Keratinocyte (primary cell): ENCODE measurements around the gene SELENOV. TPM values are rescaled to one million over a fixed set of nuclear protein-coding genes. Genes with fewer than 3 reads are reported as not detected.

ENCODE experiments used
- DNase-seq: peaks from one replicate; pipeline ENCODE4 v3.0.0-alpha.2; 2011; ENCODE audit warnings: low read depth, missing footprints, low spot score
- FAIRE-seq: peaks from 2 replicates; lab custom pipeline; 2011; peaks lifted over from hg19 to GRCh38; lab: Jason Lieb, UNC
- H2AFZ ChIP-seq: 2 replicates; pipeline ENCODE4 v1.6.0; 2012; ENCODE audit warnings: low read length, control low read depth, inconsistent platforms; ENCODE audit not compliant: control insufficient read depth
- H3K27ac ChIP-seq: 2 replicates; pipeline ENCODE4 v1.5.1; 2011; ENCODE audit warnings: low read length; ENCODE audit not compliant: control insufficient read depth, insufficient read depth
- H3K27me3 ChIP-seq: 3 replicates; pipeline ENCODE4 v1.6.0; 2011; ENCODE audit warnings: low read length; ENCODE audit not compliant: control insufficient read depth, insufficient read depth; ENCODE audit errors: extremely low read depth
- H3K36me3 ChIP-seq, 2 experiments: 2 replicates in 1 of 2; 3 replicates in 1 of 2; pipeline ENCODE4 v1.5.1; 2011; ENCODE audit warnings: low read length in 2 of 2, mild to moderate bottlenecking in 1 of 2; ENCODE audit not compliant: control insufficient read depth in 2 of 2, insufficient read depth in 2 of 2; ENCODE audit errors: extremely low read depth in 1 of 2
- H3K4me1 ChIP-seq: 3 replicates; pipeline ENCODE4 v1.5.1; 2011; ENCODE audit warnings: low read length; ENCODE audit not compliant: control insufficient read depth, insufficient read depth; ENCODE audit errors: extremely low read depth
- H3K4me2 ChIP-seq: 3 replicates; pipeline ENCODE4 v1.6.0; 2011; ENCODE audit warnings: low read depth, low read length; ENCODE audit not compliant: control insufficient read depth, insufficient read depth; ENCODE audit errors: extremely low read depth
- H3K4me3 ChIP-seq, 3 experiments: fragments of 200-600 bp in 1 of 3; sonication (generic) in 1 of 3; 2 replicates in 2 of 3; 3 replicates in 1 of 3; pipeline ENCODE4 v1.5.1; 2011 to 2016; ENCODE audit warnings: low read length in 3 of 3, mild to moderate bottlenecking in 3 of 3, control low read depth in 2 of 3, inconsistent platforms in 1 of 3, low read depth in 1 of 3, mixed read lengths in 1 of 3, mixed run types in 1 of 3, moderate library complexity in 1 of 3; ENCODE audit not compliant: control insufficient read depth in 2 of 3, insufficient read depth in 2 of 3; ENCODE audit errors: extremely low read depth in 1 of 3
- H3K79me2 ChIP-seq: 2 replicates; pipeline ENCODE4 v1.6.0; 2012; ENCODE audit warnings: low read length; ENCODE audit not compliant: control insufficient read depth, insufficient read depth
- H3K9ac ChIP-seq: 3 replicates; pipeline ENCODE4 v1.6.0; 2011; ENCODE audit warnings: low read length; ENCODE audit not compliant: control insufficient read depth, insufficient read depth; ENCODE audit errors: extremely low read depth
- H3K9me1 ChIP-seq: 3 replicates; pipeline ENCODE4 v1.6.0; 2011; ENCODE audit warnings: low read length; ENCODE audit not compliant: control insufficient read depth, insufficient read depth; ENCODE audit errors: extremely low read depth
- H3K9me3 ChIP-seq: 2 replicates; pipeline ENCODE4 v1.5.1; 2012; ENCODE audit warnings: low read depth, low read length; ENCODE audit not compliant: control insufficient read depth
- H4K20me1 ChIP-seq: 3 replicates; pipeline ENCODE4 v1.6.0; 2011; ENCODE audit warnings: low read length; ENCODE audit not compliant: control insufficient read depth, insufficient read depth; ENCODE audit errors: extremely low read depth
- CTCF ChIP-seq, 3 experiments: IDR thresholded peaks in 1 of 3; conservative IDR thresholded peaks in 1 of 3; optimal IDR thresholded peaks in 1 of 3; 2 replicates in 2 of 3; 3 replicates in 1 of 3; pipeline versions ENCODE3 to v1.5.1; 2011; ENCODE audit warnings: low read length in 3 of 3, mild to moderate bottlenecking in 3 of 3, moderate library complexity in 2 of 3, control low read depth in 1 of 3, inconsistent platforms in 1 of 3; ENCODE audit not compliant: insufficient read depth in 2 of 3; ENCODE audit errors: extremely low read depth in 1 of 3
- EZH2 ChIP-seq: IDR thresholded peaks from one replicate; pipeline ENCODE4 v1.6.1; 2012; ENCODE audit warnings: inconsistent platforms, mild to moderate bottlenecking, low read length, moderate library complexity
- dilution Hi-C: fragments of 300-500 bp; cut with MboI; formaldehyde crosslinking; loops from one replicate; pipeline ENCODE4 v1.7.0; 2020; ENCODE audit warnings: low sequenced_read_pairs; ENCODE audit not compliant: extremely low pct_ligation_motif_present
- polyA plus RNA-seq, 5 experiments: library from polyadenylated mRNA; depleted of rRNA in 3 of 5; stranded (reverse) in 3 of 5; stranded (forward) in 1 of 5; unstranded in 1 of 5; fragments of >200 nt; gene quantifications; 1 replicate in 1 of 5; 2 replicates in 3 of 5; 3 replicates in 1 of 5; pipeline versions ENCODE4 v1.2.1 to v1.2.3, GENCODE V29; 2011 to 2012; ENCODE audit warnings: missing spikeins in 2 of 5, low read depth in 1 of 5, low replicate concordance in 1 of 5

SELENOV gene
- polyA plus RNA-seq, 1 donor (not counting 4 experiments of a cell fraction or from before 2014, with no cell fraction given): not detected

GRCh38 chr19:39467941-39468340 is 47.0 kb upstream of the SELENOV start:
- no peaks in the 10 kb centered on the region for H3K27me3 ChIP-seq
- H3K36me3 ChIP-seq: peaks cover 60 to 65% of the 10 kb centered on the region in 2 experiments
- FAIRE-seq (no peak), DNase-seq (no peak)
- H3K9ac ChIP-seq: no peak overlapping the region
- no peak overlapping the region for H3K4me2 ChIP-seq
- dilution Hi-C loops: no loop called here
- no peak overlapping the region for H3K4me3 ChIP-seq
- H3K4me1 ChIP-seq: no peaks in the 10 kb centered on the region
- H4K20me1 ChIP-seq: no peaks in the 10 kb centered on the region
- H3K9me3 ChIP-seq: no peaks in the 10 kb centered on the region
- no peak overlapping the region for H3K27ac ChIP-seq
- no peak overlapping the region for H2AFZ ChIP-seq
- no peaks in the 10 kb centered on the region for H3K9me1 ChIP-seq
- peaks cover 2% of the 10 kb centered on the region for H3K79me2 ChIP-seq
- no peak for TF ChIP-seq EZH2
- TF ChIP-seq CTCF (optimal IDR thresholded peaks at IDR 0.05 in 1 of 3, IDR thresholded peaks at IDR 0.05 in 1 of 3, conservative IDR thresholded peaks at IDR 0.05 in 1 of 3; ENCODE audit: extremely low read depth in 1 of 3, insufficient read depth in 2 of 3, low read length in 3 of 3): no peak

GRCh38 chr19:39469036-39469435 is 45.9 kb upstream of the SELENOV start:
- Histone ChIP-seq H3K36me3 (peaks cover 60 to 75% of the 10 kb centered on the region in 2 experiments), H3K79me2 (peaks cover 2% of the 10 kb centered on the region), H2AFZ (no peak overlapping the region), H4K20me1 (no peaks in the 10 kb centered on the region), H3K27ac (no peak overlapping the region), H3K4me3 (no peak overlapping the region), H3K9ac (no peak overlapping the region), H3K4me1 (no peaks in the 10 kb centered on the region), H3K9me3 (no peaks in the 10 kb centered on the region), H3K4me2 (no peak overlapping the region), H3K9me1 (no peaks in the 10 kb centered on the region), H3K27me3 (no peaks in the 10 kb centered on the region)
- TF ChIP-seq CTCF (optimal IDR thresholded peaks at IDR 0.05 in 1 of 3, IDR thresholded peaks at IDR 0.05 in 1 of 3, conservative IDR thresholded peaks at IDR 0.05 in 1 of 3; ENCODE audit: extremely low read depth in 1 of 3, insufficient read depth in 2 of 3, low read length in 3 of 3) (no peak), EZH2 (no peak)
- FAIRE-seq: no peak
- DNase-seq: no peak
- dilution Hi-C loops: no loop called here
